Measurements from ENCODE around the gene PTGIS.

Gene PTGIS

DNA sequence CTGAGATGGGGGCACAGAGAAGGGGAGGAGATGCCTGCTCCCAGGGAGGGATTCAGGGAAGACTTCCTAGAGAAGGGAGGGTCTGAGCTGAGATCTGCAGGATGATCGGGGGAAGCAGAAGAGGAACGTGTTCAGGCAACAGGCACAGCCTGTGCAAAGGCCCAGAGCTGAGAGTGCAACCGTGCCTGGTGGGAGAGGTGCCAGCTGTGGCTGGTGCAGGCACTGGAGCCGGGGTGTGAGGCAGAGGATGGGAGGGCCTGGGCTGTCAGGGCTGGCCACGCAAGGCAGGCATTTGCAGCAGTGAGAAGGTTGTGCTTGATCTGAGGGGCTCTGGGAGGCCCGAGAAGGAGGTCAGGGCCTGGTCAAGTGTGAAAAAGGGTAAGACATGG, 27.7 kb downstream of the PTGIS start:
- Histone ChIP-seq H3K4me3 (ENCODE audit: low read depth in 1 of 2, low read length in 2 of 2) (no peak overlapping the region), H3K36me3 (ENCODE audit: insufficient read depth, low read length) (no peaks in the 10 kb centered on the region), H3K9me3 (ENCODE audit: insufficient read depth, low read length, severe bottlenecking) (no peaks in the 10 kb centered on the region), H3K4me1 (ENCODE audit: insufficient read depth, low read length) (no peaks in the 10 kb centered on the region), H2AFZ (ENCODE audit: low read depth, low read length) (no peak overlapping the region), H4K20me1 (ENCODE audit: insufficient read depth, low read length) (0 out of 2 replicates have a peak, but pooled peaks cover 3% of the 10 kb centered on the region), H3K79me2 (ENCODE audit: insufficient read depth, low read length) (no peaks in the 10 kb centered on the region), H3K27ac (ENCODE audit: low read length) (no peak overlapping the region), H3K4me2 (ENCODE audit: insufficient read depth, low read length) (no peak overlapping the region), H3K9ac (ENCODE audit: low read depth, low read length) (no peak overlapping the region), H3K27me3 (ENCODE audit: insufficient read depth, low read length, poor library complexity) (no peaks in the 10 kb centered on the region)
- DNase-seq = no peak
- TF ChIP-seq, protein P1, sequence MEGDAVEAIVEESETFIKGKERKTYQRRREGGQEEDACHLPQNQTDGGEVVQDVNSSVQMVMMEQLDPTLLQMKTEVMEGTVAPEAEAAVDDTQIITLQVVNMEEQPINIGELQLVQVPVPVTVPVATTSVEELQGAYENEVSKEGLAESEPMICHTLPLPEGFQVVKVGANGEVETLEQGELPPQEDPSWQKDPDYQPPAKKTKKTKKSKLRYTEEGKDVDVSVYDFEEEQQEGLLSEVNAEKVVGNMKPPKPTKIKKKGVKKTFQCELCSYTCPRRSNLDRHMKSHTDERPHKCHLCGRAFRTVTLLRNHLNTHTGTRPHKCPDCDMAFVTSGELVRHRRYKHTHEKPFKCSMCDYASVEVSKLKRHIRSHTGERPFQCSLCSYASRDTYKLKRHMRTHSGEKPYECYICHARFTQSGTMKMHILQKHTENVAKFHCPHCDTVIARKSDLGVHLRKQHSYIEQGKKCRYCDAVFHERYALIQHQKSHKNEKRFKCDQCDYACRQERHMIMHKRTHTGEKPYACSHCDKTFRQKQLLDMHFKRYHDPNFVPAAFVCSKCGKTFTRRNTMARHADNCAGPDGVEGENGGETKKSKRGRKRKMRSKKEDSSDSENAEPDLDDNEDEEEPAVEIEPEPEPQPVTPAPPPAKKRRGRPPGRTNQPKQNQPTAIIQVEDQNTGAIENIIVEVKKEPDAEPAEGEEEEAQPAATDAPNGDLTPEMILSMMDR (IDR thresholded peaks at IDR 0.05; ENCODE audit: borderline replicate concordance, extremely low read depth, low read length, poor library complexity, severe bottlenecking) = no peak
- no peak for TF ChIP-seq EZH2 (IDR thresholded peaks at IDR 0.05; ENCODE audit: borderline replicate concordance, low read depth, low read length, severe bottlenecking)
- no peak for ATAC-seq (ENCODE audit: insufficient read depth, low read depth)

DNA sequence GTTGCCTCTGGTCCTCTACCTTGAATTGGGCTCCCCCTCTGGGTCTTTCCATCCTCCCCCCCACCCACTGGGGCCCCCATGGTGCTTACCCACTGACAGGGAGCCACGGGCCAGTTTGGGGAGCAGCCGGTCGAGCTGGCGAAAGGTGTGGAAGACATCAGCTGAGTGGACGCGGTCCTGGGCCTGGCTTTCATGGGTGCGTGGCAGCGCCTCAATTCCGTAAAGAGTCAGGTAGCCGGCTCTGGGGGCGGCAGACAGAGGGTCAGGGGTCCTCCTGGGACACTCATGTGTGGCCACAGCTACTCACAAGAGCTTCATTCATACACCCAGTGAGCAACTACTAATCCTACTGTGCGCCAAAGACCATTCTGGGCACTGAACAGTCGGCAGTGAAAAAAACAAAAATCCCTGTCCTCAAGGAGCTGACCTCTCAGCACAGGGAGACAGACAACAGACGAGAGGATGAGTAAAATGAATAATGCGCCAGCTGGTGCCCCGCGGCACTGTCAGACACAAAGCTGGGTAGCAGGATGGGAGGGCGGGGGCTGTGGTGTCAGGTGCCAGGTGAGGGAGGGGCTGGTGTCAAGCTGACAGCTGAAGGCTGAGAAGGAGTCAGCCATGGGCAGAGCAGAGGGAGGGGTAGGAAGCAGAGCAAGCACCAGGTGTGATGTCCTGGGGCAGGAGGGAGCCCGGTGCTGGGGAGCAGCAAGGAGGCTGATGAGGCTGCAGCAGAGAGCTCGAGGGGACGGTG, 28.3 kb downstream of the PTGIS start:
- no peaks in the 10 kb centered on the region for H3K9me3 ChIP-seq (ENCODE audit: insufficient read depth, low read length, severe bottlenecking)
- H3K27ac ChIP-seq (ENCODE audit: low read length) = no peak overlapping the region
- H4K20me1 ChIP-seq (ENCODE audit: insufficient read depth, low read length) = peaks cover 3% of the 10 kb centered on the region; the same call in 1 of the 2 replicates
- ATAC-seq (ENCODE audit: insufficient read depth, low read depth) (no peak), DNase-seq (no peak)
- H3K36me3 ChIP-seq (ENCODE audit: insufficient read depth, low read length) = no peaks in the 10 kb centered on the region
- no peaks in the 10 kb centered on the region for H3K27me3 ChIP-seq (ENCODE audit: insufficient read depth, low read length, poor library complexity)
- no peak overlapping the region for H2AFZ ChIP-seq (ENCODE audit: low read depth, low read length)
- no peak overlapping the region for H3K9ac ChIP-seq (ENCODE audit: low read depth, low read length)
- no peaks in the 10 kb centered on the region for H3K4me1 ChIP-seq (ENCODE audit: insufficient read depth, low read length)
- no peaks in the 10 kb centered on the region for H3K79me2 ChIP-seq (ENCODE audit: insufficient read depth, low read length)
- H3K4me2 ChIP-seq (ENCODE audit: insufficient read depth, low read length) = no peak overlapping the region
- TF ChIP-seq EZH2 (IDR thresholded peaks at IDR 0.05; ENCODE audit: borderline replicate concordance, low read depth, low read length, severe bottlenecking) = no peak
- TF ChIP-seq, protein P1 (IDR thresholded peaks at IDR 0.05; ENCODE audit: borderline replicate concordance, extremely low read depth, low read length, poor library complexity, severe bottlenecking) = no peak
- no peak overlapping the region for H3K4me3 ChIP-seq (ENCODE audit: low read depth in 1 of 2, low read length in 2 of 2)

DNA sequence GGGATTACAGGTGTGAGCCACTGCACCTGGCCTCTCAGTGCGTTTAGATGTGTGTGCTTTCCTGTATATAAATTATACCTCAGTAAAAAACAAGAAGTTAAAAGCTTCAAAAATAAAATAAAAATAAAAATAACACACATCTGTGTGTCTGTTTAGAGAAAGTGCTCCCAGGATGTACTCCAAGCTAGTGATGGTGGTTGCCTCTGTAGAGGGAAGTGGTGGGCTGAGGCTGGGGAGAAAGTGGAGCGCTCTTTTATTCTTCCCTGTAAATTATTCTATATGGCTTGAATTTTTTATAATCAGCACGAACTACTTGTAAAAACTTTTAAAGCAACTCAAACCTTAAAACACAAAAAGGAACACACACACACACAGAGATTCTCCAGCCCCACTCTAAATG, 29.0 kb downstream of the PTGIS start:
- TF ChIP-seq EZH2 (IDR thresholded peaks at IDR 0.05; ENCODE audit: borderline replicate concordance, low read depth, low read length, severe bottlenecking) = no peak
- TF ChIP-seq, protein P1 (IDR thresholded peaks at IDR 0.05; ENCODE audit: borderline replicate concordance, extremely low read depth, low read length, poor library complexity, severe bottlenecking) = no peak
- no peaks in the 10 kb centered on the region for H3K4me1 ChIP-seq (ENCODE audit: insufficient read depth, low read length)
- no peaks in the 10 kb centered on the region for H3K79me2 ChIP-seq (ENCODE audit: insufficient read depth, low read length)
- no peak overlapping the region for H3K4me3 ChIP-seq (ENCODE audit: low read depth in 1 of 2, low read length in 2 of 2)
- no peak overlapping the region for H3K27ac ChIP-seq (ENCODE audit: low read length)
- no peak overlapping the region for H3K4me2 ChIP-seq (ENCODE audit: insufficient read depth, low read length)
- peaks cover 3% of the 10 kb centered on the region; the same call in 1 of the 2 replicates for H4K20me1 ChIP-seq (ENCODE audit: insufficient read depth, low read length)
- no peaks in the 10 kb centered on the region for H3K36me3 ChIP-seq (ENCODE audit: insufficient read depth, low read length)
- H3K9me3 ChIP-seq (ENCODE audit: insufficient read depth, low read length, severe bottlenecking) = no peaks in the 10 kb centered on the region
- H3K9ac ChIP-seq (ENCODE audit: low read depth, low read length) = no peak overlapping the region
- no peak for ATAC-seq (ENCODE audit: insufficient read depth, low read depth)
- no peak overlapping the region for H2AFZ ChIP-seq (ENCODE audit: low read depth, low read length)
- H3K27me3 ChIP-seq (ENCODE audit: insufficient read depth, low read length, poor library complexity) = no peaks in the 10 kb centered on the region
- DNase-seq = no peak

All from DND-41 (cell line).